T-helper 1 cell treated with Interleukin-12 subunit alpha and Interleukin-12 subunit beta and Interleukin-4 antibody, amounts not matched to agents 30 ng/mL and 1 ng/mL, for 36 hours (primary cell): ENCODE data around the gene ZNF93. TPM values are rescaled to one million over a fixed set of nuclear protein-coding genes. Genes with fewer than 3 reads are reported as not detected.
"Not testable (repeated sequence)": the region's sequence is repeated elsewhere in the genome, so short reads cannot be mapped to it uniquely, and the experiment has no call there.

Experiments used
- intact Hi-C: fragments of 100-400 bp; cut with micrococcal nuclease; formaldehyde crosslinking; loops from one replicate; pipeline ENCODE4 v1.15.1; 2024
- total RNA-seq: library from RNA; stranded (reverse); gene quantifications from 2 replicates; pipeline ENCODE4 v1.2.3, GENCODE V29; 2022

Gene ZNF93
- 7.3 and 7.4 TPM in 2 replicates for total RNA-seq

GRCh38 chr19:19900729-19901444, at the start of gene ZNF93:
Gene ZNF93, plus strand, starts transcription at chr19:19900946. Its CDS starts 143 bp downstream, at chr19:19901089.
- intact Hi-C loops = loop anchor here (1.0 to 10.0 kb wide), 11 partner anchors 36 to 1604 kb away; partner anchors contain the start of genes PBX4, ZNF101, ZNF14 and ZNF253

GRCh38 chr19:19851740-19852139, 49.0 kb upstream of the ZNF93 start:
- intact Hi-C loops = not testable (repeated sequence)

DNA sequence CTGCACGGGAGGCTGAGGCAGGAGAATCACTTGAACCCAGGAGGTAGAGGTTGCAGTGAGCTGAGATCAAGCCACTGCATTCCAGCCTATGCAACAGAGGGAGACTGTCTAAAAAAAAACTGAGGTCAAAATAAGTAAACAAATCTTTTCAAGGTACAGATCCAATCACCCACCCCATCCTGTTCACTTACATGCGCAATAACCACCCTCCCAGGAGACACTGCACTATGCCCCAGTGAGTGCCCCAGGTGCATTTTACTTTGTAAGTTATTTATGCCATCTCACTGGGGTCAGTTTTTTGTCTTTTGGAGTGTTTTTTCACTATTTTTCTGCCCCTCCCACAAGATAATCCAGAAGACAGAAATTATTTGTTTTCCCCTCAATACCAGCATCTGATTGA, 42.0 kb upstream of the ZNF93 start:
- intact Hi-C loops = no loop called here

DNA sequence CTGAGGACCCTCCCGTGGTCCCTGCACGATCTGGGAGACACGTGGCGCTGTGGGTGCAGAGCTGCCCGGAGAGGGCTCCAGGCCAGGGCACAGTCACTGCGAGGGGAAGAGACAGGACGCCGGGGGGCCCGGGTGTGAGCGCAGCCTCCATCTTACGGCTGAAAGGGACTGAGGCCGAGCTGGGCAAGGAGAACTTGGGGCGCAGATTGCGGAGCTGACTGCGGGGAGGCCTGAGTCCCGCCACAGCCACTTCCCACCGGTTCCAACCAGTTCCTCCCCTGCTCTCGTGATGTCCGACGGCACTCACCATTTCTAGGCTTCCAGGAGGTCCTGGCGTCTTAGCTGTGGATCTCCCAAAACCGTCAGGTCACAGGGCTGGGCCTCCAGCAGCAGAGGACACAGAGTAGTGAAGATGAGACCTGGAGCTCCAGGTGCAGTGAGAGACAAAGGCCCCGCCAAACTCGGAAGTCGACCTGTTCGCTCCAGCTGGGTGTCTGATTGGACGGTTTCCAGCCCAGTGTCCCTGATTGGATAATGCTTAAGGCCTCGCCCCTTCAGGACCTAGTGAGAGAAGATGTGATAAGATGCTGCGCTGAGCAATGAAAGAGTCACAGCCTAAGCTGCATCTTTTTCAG, 39.9 kb upstream of the ZNF93 start:
- intact Hi-C loops = loop anchor here (10.0 kb wide), 1 partner anchor 1644 kb away; the partner anchor contains the start of gene ZNF429

DNA sequence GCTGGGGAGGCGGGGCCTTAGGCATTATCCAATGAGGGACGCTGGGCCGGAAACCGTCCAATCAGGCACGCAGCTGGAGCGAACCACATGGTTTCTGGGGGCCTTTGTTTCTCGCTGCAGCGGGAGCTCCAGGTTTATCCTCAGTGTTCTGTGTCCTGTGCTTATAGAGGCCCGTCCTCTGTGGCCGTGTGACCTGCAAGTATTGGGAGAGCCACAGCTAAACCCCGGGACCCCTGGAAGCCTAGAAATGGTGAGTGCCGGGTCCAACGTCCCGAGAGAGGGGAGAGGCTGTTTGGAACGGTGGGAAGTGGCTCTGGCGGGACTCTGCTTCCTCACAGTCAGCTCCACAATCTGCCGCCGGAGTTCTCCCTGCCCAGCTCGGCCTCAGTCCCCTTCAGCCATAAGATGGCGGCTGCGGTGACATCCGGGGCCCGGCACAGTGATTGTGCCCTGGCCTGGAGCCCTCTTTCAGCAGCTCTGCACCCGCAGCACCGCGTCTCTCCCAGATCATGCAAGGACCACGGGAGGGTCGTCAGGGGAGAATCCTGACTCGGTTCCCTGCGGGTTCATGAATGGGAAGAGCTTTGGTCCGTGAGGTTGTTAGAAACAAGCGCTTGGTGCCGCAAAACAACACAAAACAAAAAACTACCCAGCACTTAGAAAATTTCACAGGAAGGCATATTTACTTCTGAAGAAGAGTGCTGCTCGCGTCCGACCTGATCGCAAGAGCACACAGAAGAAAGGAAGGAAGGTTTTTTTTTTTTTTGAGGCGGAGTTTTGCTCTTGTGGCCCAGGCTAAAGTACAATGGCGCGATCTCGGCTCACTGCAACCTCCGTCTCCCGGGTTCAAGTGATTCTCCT, 34.8 kb upstream of the ZNF93 start, which contains the start of gene ZNF253:
ZNF253 (plus strand) TSS at position 133 of the 861 bp plus-strand sequence; CDS start at position 248, 115 bp downstream.
- intact Hi-C loops = loop anchor here (1.0 to 10.0 kb wide), 9 partner anchors 34 to 1639 kb away; partner anchors contain the start of genes ZNF101, ZNF14, ZNF429 and ZNF486

GRCh38 chr19:19866611-19867248, 34.0 kb upstream of the ZNF93 start:
- intact Hi-C loops = loop anchor here (1.0 to 10.0 kb wide), 5 partner anchors 45 to 1638 kb away; partner anchors contain the start of genes ZNF429, ZNF486, ZNF493 and ZNF506

DNA sequence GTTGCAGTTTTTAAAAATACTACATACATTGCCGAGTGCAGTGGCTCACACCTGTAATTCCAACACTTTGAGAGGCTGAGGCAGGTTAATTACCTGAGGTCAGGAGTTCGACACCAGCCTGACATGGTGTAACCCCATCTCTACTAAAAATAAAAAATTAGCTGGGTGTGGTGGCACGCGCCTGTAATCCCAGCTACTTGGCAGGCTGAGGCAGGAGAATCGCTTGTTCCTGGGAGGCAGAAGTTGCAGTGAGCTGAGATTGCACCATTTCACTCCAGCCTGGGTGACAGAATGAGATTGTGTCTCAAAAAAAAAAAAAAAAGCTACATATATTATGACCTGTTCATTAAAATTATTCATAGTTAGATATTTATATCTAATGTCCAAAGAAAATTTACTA, 30.7 kb upstream of the ZNF93 start:
- intact Hi-C loops = not testable (repeated sequence)

GRCh38 chr19:19871932-19872331, 28.8 kb upstream of the ZNF93 start:
- intact Hi-C loops = no loop called here

GRCh38 chr19:19873381-19873780, 27.4 kb upstream of the ZNF93 start:
- intact Hi-C loops = no loop called here

DNA sequence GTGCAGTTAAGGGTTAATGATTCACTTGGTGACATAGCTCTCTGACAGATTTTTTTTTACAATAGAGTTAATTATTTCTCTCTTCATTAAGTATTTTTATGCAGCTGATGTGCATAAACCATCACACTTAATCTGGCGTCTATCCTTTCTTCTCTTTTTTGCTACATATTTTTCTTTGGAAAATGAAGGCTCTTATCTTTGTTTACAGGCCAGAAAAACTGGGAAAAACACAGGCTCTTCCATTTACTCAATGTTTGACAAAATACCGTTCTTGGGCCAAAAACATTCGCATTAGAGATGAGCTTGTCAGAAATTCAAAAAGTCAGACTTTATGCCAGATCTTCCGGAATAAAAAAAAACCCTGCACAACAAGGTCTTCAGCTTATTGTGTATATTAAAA, 23.0 kb upstream of the ZNF93 start:
- intact Hi-C loops = no loop called here

GRCh38 chr19:19884583-19884982, 16.2 kb upstream of the ZNF93 start:
- intact Hi-C loops = no loop called here

DNA sequence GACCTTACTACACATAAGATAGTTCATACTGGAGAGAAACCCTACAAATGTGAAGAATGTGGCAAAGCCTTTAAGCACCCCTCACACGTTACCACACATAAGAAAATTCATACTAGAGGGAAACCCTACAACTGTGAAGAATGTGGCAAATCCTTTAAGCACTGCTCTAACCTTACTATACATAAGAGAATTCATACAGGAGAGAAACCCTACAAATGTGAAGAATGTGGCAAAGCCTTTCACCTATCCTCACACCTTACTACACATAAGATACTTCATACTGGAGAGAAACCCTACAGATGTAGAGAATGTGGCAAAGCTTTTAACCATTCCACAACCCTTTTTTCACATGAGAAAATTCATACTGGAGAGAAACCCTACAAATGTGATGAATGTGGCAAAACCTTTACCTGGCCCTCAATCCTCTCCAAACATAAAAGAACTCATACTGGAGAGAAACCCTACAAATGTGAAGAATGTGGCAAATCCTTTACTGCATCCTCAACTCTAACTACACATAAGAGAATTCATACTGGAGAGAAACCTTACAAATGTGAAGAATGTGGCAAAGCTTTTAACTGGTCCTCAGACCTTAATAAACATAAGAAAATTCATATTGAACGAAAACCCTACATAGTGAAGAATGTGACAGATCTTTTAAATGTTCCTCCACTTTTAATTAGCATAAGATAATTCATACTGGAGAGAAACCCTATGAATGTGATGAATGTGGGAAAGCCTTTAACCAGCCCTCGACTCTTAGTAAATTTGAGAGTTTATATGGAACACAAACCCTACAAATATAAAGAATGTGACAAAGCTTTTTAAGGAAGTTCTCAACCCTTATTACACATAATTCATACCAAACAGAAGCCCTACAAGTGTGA, 8.4 kb upstream of the ZNF93 start:
- intact Hi-C loops = not testable (repeated sequence)

GRCh38 chr19:19900139-19900728, 512 bp upstream of the ZNF93 start:
- intact Hi-C loops = loop anchor here (1.0 to 10.0 kb wide), 10 partner anchors 35 to 1605 kb away; partner anchors contain the start of genes PBX4, ZNF101, ZNF14 and ZNF253

GRCh38 chr19:19907551-19907950, 6.8 kb downstream of the ZNF93 start:
- intact Hi-C loops = loop anchor here (10.0 kb wide), 1 partner anchor 1597 kb away; the partner anchor contains the start of gene ZNF429

- intact Hi-C loops = loop anchor here (10.0 kb wide), 1 partner anchor 1595 kb away; the partner anchor contains the start of gene ZNF429
Observed at GRCh38 chr19:19909654-19910053, 8.9 kb downstream of the ZNF93 start.

DNA sequence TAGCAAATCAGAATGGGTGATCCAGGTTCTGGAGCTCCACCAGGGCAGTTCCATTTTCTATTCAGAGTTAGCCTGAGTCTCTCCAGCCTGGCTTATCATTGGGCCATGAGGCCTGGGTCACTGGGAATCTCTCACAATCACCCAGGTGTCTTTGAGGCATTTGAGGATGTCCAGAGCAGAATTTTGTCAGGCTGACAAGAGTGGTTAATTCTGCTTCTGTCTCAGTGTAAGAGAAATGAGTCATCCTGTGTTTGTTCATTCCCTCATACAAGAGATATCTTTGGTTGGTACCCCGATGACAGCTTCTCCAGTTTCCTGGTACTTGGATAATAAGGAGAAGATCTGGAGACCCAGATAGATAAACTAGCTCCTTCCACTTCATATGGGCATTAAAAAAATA, 10.4 kb downstream of the ZNF93 start:
- intact Hi-C loops = no loop called here

GRCh38 chr19:19914596-19914995, 13.8 kb downstream of the ZNF93 start:
- intact Hi-C loops = no loop called here

DNA sequence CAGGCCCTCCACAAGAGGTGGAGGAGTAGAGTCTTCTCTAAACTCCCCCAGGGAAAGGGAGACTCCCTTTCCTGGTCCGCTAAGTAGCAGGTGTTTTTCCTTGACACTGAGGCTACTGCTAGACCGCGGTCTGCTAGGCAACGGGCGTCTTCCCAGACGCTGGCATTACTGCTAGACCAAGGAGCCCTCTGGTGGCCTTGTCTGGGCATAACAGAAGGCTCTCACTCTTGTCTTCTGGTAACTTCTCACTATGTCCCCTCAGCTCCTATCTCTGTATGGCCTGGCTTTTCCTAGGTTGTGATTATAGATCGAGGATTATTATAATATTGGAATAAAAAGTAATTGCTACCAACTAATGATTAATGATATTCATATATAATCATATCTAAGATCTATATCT, 29.7 kb downstream of the ZNF93 start:
- intact Hi-C loops = not testable (repeated sequence)
